Psoas muscle (tissue), 8 donors: ENCODE measurements around the gene CHCHD3. TPM values are rescaled to one million over a fixed set of nuclear protein-coding genes. Genes with fewer than 3 reads are reported as not detected.

Experiments
- ATAC-seq, 4 donors: fragments of 200-7000 bp; cut with Tn5 transposase; one replicate each; pipeline ENCODE4 v1.9.1; 2020; ENCODE audit warnings: moderate library complexity in 3 of 4, mild to moderate bottlenecking in 2 of 4
- DNase-seq, 2 donors: peaks; one replicate each; pipeline ENCODE4 v3.0.0-alpha.2; 2020
- H3K27ac ChIP-seq: fragments of 200-600 bp; one replicate; pipeline ENCODE4 v1.8.0; 2022
- H3K27me3 ChIP-seq, 3 donors: fragments of 200-600 bp in 1 of 3; one replicate each; pipeline versions ENCODE4 v1.6.1 to v1.8.0; 2013 to 2022; ENCODE audit warnings: low read length in 2 of 3, mild to moderate bottlenecking in 2 of 3, moderate library complexity in 1 of 3; ENCODE audit not compliant: insufficient read depth in 3 of 3
- H3K36me3 ChIP-seq, 2 donors: fragments of 200-600 bp in 1 of 2; one replicate each; pipeline versions ENCODE4 v1.6.1 to v1.8.0; 2013 to 2022; ENCODE audit warnings: low read depth in 1 of 2, mild to moderate bottlenecking in 1 of 2, moderate library complexity in 1 of 2; ENCODE audit not compliant: insufficient read depth in 1 of 2
- H3K4me1 ChIP-seq: fragments of 200-600 bp; one replicate; pipeline ENCODE4 v1.8.0; 2022
- H3K4me3 ChIP-seq: fragments of 200-600 bp; one replicate; pipeline ENCODE4 v1.8.0; 2022; ENCODE audit warnings: mild to moderate bottlenecking
- H3K9me3 ChIP-seq: fragments of 200-600 bp; one replicate; pipeline ENCODE4 v1.8.0; 2022
- WGBS, 3 donors: extraction: QIAGEN DNeasy Blood & Tissue Kit; methylation state at CpG; one replicate each; pipeline versions ENCODE4 v1.1.6 to v1.1.7; 2013; 5-methylcytosine and 5-hydroxymethylcytosine counted together
- intact Hi-C, 2 donors: fragments of 100-400 bp; cut with DNase I; formaldehyde crosslinking; loops; one replicate each; pipeline versions ENCODE4 v1.11.0 to v1.14.2; 2022
- polyA plus RNA-seq, 3 donors: library from polyadenylated mRNA; stranded (reverse); fragments of 200-250 nt; gene quantifications; one replicate each; pipeline ENCODE4 v1.2.3, GENCODE V29; 2013
- total RNA-seq, 4 donors: library from RNA; stranded (reverse); fragmentation: NEBNext Ultra II Directional in 2 of 4; extraction: Animal tissue kit (Norgen Biotek cat#: 25700) in 2 of 4; gene quantifications; one replicate each; pipeline versions ENCODE4 v1.2.1 to v1.2.4, GENCODE V29; 2021 to 2023
- TF ChIP-seq, protein P1 (sequence below): fragments of 200-600 bp; IDR thresholded peaks from one replicate; pipeline ENCODE4 v1.8.0; 2022; ENCODE audit warnings: antibody characterized with exemption
- donor health status: healthy with polysubstance abuse.
- donor health status: DM: no; HTN: no; CAD: no; lungs with moderate emphysema.
- donor health status: Bipolar disorder and iron deficiency.
- donor health status: healthy.
- donor health status: DM: yes; HTN: yes; CAD: no.
- donor health status: DM: no; HTN: no; CAD: no.
- donor health status: DM: no; HTN: no; CAD: no.
- donor health status: DM: yes; HTN: yes; CAD: no.

CHCHD3 gene
- total and polyA plus RNA-seq, 7 donors: 129 to 206 (median 184) TPM

DNA sequence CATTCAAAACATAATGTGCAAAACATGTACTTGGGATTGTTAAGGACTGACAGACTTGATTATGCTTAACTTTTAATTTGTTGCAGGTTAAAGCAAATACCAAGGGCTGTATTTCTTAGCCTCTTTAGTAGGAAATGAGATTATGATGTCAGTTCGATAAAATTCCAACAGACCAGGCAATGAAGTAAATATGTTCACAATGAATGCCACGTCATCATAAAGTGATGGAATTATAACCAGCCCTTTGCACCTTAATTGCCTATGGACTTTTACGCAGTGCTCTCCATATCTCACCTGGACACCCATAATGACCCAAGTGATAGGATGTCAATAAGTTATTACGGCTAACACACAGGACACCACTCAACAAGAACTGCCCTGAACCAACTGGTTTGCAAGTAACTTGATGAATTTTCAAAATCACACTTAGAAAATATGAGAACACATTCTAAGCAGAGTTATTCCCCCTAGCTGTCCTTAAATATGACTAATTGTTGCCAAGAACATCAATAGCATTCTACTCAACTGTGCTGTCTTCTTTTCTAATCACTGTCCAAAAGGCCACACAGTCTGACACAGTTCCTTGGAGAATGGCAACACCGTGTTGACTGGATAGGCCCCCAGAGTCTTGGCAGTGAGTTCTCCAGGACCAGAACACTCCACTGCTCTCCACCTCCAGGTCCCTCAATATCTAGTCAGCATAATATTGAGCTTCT lies 115.0 kb downstream of the CHCHD3 start:
- ATAC-seq (peak in 1 of 4 donors; percentile 32), DNase-seq (no peak)
- Histone ChIP-seq H3K36me3 (no peaks in the 10 kb centered on the region), H3K4me1 (peaks cover 4% of the 10 kb centered on the region), H3K27ac (no peak overlapping the region), H3K27me3 (no peaks in the 10 kb centered on the region), H3K9me3 (no peaks in the 10 kb centered on the region), H3K4me3 (no peak overlapping the region)
- intact Hi-C loops: no loop called here
- WGBS, 3 donors: 67 to 87% (median 81%) methylated on average over 5 of the region's 5 CpGs
- TF ChIP-seq, protein P1, sequence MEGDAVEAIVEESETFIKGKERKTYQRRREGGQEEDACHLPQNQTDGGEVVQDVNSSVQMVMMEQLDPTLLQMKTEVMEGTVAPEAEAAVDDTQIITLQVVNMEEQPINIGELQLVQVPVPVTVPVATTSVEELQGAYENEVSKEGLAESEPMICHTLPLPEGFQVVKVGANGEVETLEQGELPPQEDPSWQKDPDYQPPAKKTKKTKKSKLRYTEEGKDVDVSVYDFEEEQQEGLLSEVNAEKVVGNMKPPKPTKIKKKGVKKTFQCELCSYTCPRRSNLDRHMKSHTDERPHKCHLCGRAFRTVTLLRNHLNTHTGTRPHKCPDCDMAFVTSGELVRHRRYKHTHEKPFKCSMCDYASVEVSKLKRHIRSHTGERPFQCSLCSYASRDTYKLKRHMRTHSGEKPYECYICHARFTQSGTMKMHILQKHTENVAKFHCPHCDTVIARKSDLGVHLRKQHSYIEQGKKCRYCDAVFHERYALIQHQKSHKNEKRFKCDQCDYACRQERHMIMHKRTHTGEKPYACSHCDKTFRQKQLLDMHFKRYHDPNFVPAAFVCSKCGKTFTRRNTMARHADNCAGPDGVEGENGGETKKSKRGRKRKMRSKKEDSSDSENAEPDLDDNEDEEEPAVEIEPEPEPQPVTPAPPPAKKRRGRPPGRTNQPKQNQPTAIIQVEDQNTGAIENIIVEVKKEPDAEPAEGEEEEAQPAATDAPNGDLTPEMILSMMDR: no peak

DNA sequence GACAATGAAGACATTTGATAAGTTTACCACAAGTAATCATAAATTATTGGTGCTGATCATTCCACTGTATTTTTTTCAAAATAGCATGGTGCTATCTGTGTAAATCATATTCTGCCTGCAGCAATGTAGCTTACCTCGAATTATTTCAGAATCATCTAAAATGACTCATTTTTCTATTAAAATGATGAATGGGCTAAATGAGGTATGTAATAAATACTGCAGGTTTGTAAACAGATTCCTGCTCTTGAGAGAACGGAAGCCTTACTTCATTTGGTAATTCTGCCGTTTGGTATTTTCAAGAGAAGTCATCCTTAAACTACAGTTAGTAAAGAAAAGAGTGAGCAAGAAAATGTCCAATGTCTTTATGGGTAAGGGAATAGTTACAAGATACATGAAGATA lies 115.9 kb downstream of the CHCHD3 start:
- H3K4me1 ChIP-seq: no peaks in the 10 kb centered on the region
- WGBS, 3 donors: 91 to 93% (median 93%) methylated on average over 3 of the region's 3 CpGs
- ATAC-seq: no peak
- TF ChIP-seq, protein P1: no peak
- no peaks in the 10 kb centered on the region for H3K9me3 ChIP-seq
- H3K36me3 ChIP-seq: no peaks in the 10 kb centered on the region
- intact Hi-C loops: no loop called here
- DNase-seq: no peak
- no peak overlapping the region for H3K27ac ChIP-seq
- H3K27me3 ChIP-seq: no peaks in the 10 kb centered on the region
- no peak overlapping the region for H3K4me3 ChIP-seq

DNA sequence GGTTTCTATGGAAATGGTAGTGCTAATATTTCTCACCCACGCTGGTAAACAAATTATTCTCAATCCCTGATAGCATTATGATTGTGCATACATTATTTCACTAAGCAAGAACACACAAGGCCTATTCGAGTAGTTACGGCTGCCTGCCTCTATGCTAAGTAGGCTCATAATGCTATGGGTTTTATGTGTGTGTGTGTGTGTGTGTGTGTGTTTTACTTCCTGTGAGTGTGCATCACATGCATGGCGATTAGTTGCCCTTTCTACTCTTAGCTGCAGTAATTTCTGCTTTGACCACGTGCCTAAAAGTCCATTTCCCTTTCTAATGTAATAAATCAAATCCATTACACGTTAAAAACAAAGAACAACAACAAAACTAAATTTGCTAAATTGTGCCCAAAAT lies 117.0 kb downstream of the CHCHD3 start:
- ATAC-seq (no peak), DNase-seq (no peak)
- H3K36me3 ChIP-seq: no peaks in the 10 kb centered on the region
- intact Hi-C loops: no loop called here
- no peak overlapping the region for H3K4me3 ChIP-seq
- TF ChIP-seq, protein P1: no peak
- H3K4me1 ChIP-seq: no peaks in the 10 kb centered on the region
- H3K27me3 ChIP-seq: no peaks in the 10 kb centered on the region
- no peak overlapping the region for H3K27ac ChIP-seq
- 72 to 80% (median 74%) methylated on average over 6 of the region's 6 CpGs for WGBS, 3 donors
- H3K9me3 ChIP-seq: no peaks in the 10 kb centered on the region

DNA sequence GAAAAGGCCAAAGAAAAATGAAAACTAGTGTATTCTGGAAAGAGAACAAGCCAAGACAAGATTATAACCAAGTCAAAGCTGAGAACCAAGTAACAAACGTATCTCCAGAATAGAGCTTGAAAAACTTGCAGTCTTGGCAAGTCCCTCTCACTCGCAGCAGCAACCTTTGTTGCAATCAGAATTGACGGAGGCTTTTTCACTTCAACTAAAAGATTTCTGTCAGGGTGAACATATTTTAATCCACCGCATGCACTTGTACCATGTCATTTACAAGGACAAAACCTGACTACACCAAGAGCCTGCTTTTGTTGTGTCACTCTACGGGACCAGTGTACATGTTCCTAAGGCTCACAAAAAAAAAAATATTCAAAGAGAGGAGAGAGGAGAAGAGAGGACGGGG lies 122.0 kb downstream of the CHCHD3 start:
- Histone ChIP-seq H3K27ac (no peak overlapping the region), H3K9me3 (no peaks in the 10 kb centered on the region), H3K4me1 (no peaks in the 10 kb centered on the region), H3K4me3 (no peak overlapping the region), H3K36me3 (no peaks in the 10 kb centered on the region), H3K27me3 (no peaks in the 10 kb centered on the region)
- DNase-seq (no peak), ATAC-seq (no peak)
- intact Hi-C loops: no loop called here
- TF ChIP-seq, protein P1: no peak
- WGBS, 3 donors: 92 to 95% (median 93%) methylated on average over 6 of the region's 6 CpGs

DNA sequence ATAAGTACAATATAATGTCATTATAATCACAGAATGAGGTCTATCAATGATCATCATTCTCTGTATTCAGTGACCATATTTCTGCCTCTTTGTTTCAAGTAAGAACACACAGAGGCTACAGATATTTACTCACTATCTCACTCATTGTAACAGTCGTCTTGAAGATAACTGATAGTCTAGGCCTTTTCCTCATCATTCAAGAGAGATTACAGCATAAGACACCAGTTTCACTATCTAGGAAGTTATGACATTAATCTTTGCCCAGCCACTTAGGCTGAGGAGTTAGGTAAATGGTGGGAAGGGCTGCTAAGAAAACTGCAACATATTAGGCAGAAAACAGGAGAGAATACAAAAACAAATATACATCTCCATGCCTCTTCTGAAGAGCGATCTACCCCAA lies 125.3 kb downstream of the CHCHD3 start:
- ATAC-seq (no peak), DNase-seq (no peak)
- intact Hi-C loops: no loop called here
- H3K4me3 ChIP-seq: no peak overlapping the region
- 88 to 93% (median 93%) methylated on average over 2 of the region's 2 CpGs for WGBS, 3 donors
- no peaks in the 10 kb centered on the region for H3K9me3 ChIP-seq
- TF ChIP-seq, protein P1: no peak
- no peaks in the 10 kb centered on the region for H3K36me3 ChIP-seq
- no peak overlapping the region for H3K27ac ChIP-seq
- H3K27me3 ChIP-seq: no peaks in the 10 kb centered on the region
- no peaks in the 10 kb centered on the region for H3K4me1 ChIP-seq
